ENCODE measurements around the gene GBA2.
A peak's percentile ranks its signal among the peaks of the same experiment; 100 is the strongest.

GBA2 gene

DNA sequence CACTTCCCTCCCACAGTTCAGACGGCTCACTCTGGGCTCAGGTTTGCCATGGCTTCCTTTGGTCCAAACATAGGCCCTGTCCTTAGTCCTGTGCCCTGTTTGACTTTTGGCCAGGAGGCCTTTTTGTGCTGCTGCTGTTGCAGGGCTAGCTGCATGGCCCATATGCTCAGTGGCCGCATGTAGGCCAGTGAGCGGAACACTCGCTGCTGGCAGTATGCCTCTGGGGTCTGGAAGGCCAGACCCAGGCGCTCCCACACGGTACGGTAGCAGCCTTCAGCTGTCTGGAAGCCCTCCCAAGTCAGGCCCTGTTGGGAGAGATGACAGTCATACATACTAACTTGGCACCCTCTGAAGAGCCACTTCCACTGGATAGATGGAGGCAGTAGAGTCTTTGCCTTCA lies 11.9 kb downstream of the GBA2 start:
- DNase-seq, result no peak

DNA sequence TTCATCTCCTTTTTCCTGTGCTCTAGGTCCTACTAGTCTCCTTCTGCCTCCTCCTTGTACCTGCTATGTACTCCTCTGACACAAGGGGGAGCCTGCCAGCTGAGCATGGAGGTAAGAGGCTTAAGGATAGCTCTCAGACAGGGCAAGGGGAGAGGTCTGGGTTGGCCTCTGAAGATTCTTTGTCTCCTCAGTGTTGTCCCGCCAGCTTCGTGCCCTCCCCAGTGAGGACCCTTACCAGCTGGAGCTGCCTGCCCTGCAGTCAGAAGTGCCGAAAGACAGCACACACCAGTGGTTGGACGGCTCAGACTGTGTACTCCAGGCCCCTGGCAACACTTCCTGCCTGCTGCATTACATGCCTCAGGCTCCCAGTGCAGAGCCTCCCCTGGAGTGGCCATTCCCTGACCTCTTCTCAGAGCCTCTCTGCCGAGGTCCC lies 12.8 kb downstream of the GBA2 start:
- peak; percentile 64 for DNase-seq

DNA sequence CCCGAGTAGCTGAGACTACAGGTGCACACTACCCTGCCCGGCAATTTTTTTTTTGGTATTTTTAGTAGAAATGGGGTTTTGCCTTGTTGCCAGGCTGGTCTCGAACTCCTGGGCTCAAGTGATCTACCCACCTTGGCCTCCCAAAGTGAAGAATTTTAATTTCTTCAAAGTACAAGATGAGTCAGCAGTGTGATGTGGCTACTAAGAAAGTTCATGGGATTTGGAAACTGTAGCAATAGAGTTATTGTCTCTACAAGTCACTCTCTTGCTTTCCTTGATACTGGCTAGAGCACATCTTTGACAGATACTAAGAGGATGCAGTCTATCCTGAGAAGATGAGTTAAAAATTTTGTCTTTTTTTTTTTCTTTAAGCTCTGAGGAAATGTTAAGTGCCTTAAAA lies 14.9 kb downstream of the GBA2 start:
- no peak for DNase-seq

DNA sequence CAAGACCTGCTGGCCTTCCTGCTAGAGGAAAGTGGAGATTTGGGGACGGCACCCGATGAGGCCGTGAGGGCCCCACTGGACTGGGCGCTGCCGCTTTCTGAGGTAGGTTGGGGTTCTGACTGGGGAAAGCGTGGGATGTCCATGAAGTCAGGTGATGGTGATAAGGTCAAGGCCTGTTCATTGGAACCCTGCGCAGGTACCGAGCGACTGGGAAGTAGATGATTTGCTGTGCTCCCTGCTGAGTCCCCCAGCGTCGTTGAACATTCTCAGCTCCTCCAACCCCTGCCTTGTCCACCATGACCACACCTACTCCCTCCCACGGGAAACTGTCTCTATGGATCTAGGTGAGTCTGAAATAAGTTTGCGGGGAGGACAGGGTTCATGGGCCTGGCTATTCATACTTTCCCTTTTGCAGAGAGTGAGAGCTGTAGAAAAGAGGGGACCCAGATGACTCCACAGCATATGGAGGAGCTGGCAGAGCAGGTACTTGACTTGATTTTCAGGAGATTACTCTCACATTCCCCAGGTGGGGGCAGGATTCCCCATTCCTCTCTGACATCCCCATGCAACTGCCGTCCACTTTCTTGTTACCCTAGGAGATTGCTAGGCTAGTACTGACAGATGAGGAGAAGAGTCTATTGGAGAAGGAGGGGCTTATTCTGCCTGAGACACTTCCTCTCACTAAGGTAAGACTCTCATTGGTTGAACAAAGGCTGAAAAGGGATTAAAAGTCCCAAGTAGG lies 16.1 kb downstream of the GBA2 start:
- DNase-seq, result no peak

DNA sequence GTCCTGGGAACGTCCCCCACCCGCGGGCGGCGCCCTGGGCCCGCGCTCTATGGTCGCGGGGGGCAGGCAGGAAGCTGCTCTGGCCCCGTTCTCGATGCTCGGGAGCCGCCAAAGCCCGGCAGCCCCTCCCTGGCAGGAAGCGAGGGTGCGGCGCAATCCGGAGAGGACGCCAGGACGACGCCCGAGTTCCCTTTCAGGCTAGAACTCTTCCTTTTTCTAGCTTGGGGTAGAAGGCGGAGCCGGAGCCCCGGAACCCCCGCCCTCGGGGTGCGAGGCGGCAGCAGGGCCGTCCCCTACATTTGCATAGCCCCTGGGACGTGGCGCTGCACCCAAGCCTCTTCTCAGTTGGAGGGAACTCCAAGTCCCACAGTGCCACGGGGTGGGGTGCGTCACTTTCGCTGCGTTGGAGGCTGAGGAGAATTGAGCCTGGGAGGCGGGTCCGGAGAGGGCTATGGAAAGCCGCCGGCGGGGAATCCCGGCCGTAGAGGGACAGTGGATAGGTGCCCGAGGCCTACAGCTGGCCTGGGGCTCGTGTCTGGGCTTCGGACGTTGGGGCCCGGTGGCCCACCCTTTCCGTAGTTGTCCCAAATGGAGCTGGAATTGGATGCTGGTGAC lies 16.7 kb downstream of the GBA2 start, which contains the start of the genes CREB3 and TLN1:
Gene CREB3, plus strand, starts transcription at position 482 of the 615 bp plus-strand sequence. Its CDS starts 107 bp downstream, at position 589.
Gene TLN1, minus strand, starts transcription at position 11 of the 615 bp plus-strand sequence. CDS start 6,501 bp downstream, outside the sequence.
- peak; percentile 94 to 95 for DNase-seq

DNA sequence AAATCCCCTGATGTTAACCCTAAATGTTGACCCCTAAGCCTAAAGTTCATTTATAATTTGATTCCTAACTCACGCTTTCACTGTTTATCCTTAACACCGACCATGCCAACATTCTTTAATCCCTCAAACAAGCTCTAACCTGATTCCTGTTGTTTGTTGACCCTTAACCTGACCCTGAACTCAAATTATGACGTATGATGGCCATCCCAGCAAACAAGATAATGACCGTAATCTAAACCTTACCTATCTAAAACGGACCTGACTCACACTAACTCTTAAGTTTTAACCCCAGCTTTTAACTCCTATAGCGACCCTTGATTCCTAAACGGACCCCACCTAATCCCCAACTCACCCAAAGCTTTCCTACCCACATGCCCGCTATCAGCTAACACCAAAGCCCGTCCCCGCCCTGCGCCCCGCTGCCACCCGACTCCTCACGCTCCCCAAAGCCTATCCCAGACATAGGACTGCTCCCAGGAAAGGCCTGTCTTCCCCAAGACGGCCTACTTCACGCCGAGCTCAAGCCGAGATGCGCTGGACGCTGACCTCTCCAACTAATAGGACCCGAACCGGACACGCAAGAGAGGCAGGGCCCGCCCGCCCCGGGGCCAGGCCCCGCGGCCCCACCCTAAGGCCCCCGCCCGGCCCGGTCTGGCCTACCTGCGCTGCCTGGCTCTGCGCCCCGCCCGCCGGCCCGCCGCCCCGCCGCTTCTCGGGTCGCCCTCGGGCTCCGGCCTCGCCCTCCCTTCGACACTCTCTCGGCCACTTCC lies 17.4 kb downstream of the GBA2 start:
- DNase-seq, result peak; percentile 9 to 28

DNA sequence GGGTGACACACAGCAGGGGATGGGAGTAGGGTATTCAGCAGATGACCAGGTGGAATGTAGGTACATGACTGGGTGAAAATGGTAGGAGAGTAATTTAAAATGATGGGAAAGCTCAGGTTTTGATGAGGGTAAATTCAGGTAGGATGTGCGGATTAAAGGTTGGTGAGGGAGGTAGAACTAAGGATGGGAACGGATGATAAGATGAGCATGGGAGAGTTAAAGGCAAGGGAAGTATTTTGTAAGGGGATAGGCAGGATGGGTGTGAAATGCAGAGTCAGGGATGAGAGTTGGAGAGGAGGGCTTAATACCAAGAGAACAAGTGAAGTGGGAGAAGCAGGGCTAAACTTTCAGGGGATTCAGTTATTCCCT lies 18.6 kb downstream of the GBA2 start:
- DNase-seq, result no peak

DNA sequence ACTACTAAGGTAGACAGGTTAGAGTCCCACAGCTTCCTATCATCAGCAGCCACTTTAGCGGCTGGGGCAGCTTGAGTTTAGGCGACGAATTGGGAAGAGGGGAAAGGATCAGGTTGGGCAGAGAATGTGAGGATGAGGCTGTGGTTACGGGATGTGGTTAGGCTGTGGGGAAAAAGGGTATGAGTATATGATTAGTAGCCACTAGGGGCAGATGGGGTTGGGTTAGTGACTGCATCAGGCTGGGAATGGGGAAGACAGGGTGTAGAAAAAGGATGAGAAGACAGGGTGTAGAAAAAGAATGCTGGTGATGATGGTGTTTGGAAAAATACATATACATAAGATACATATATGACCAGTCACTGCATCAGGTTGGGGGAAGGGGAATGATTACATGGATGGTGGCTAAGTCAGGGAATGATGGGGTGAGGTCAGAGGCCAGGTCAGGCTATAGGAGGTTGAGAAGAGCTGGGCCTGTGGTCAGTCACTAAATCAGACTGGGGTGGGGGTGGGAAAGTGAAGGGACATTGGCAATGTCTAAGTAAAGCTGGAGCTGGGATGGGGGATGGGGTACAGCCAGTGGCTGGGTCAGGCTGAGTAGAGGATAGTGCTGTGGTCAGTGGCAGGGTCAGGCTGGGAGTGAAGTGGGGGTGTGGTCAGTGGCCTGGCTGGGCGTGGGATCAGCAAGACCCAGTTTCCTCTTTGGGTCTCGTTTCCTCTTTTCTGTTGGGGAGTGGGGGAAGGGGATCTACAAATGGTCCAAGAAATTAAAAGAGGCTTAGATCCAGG lies 19.1 kb downstream of the GBA2 start:
- DNase-seq, result no peak

DNA sequence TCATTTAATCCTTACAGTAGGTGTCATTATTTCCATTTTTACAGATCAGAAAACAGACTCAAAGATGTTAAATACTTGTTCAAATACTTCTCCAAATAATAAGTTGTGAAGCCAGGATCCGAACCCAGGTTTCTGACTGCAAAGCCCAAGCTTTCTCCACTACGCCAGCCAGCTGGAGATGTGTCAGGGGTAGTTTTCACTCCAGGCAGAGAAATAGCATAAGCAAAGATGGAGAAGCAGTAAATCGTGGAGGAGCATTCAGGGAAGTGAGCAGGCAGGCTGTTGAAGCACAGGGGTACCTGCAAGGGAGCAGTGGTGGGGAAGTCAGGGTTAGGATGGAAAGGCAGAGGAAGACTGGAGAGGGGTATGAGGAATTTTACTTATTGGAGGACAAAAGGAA lies 19.9 kb downstream of the GBA2 start:
- no peak for DNase-seq

DNA sequence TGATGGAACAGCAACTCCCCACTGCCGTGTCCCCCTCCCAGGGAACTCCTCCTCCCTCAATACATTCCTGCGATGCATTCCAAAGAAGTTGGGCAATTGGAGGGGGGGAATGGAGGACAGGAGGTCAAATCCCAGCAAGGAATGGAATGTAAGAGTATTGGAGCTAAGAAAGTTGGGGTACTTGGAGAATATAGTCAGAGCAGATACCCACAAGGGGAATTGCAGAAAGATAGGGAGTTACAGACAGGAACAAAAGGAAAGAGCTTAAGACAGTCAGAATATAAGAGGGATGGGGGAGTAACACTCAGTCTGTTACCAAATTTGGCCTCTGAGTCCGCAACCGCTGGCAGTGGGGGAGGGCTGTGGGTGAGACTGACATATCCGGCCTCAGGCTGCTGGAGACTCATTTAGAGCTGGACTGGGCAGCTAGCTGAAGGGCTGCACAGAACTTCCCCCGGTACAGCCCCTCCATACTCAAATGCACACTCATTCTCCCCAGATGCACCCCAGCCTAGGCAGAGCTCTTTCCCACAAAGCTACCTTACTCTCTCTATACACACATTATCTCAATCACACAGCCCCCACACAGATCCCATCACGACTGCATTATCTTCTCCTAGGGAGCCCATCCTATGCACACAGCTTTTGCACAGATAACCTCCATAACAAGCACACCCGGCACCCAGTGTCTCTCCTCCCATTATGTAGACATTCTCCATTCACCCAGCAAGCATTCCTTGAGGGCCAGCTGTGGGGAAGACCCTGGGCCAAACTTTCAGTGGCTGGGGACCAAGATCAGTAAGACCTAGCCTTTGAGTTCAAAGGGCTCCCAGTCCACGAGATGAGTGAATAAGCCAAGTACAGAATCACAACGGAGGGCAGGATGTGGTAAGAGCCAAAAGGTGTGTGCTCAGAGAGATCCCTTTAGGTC lies 20.7 kb downstream of the GBA2 start:
- DNase-seq, result no peak

DNA sequence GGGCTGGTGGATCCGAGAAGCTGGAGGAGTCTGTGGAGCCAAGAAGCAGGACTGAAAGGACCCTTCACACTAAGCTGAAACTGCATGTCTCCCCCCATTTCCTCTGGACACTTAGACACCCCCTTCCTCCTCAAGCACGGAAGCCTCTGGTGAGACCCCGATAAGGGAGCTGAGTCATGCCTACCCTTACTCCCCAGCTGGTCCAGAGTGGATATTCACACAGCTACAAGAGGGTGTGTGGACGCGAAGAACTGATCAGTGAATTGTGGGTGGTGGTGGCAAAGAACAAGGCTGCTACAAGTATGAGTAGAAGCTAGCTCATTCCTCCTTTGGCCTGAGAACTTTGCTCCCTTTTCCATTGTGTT lies 21.4 kb downstream of the GBA2 start:
- no peak for DNase-seq

DNA sequence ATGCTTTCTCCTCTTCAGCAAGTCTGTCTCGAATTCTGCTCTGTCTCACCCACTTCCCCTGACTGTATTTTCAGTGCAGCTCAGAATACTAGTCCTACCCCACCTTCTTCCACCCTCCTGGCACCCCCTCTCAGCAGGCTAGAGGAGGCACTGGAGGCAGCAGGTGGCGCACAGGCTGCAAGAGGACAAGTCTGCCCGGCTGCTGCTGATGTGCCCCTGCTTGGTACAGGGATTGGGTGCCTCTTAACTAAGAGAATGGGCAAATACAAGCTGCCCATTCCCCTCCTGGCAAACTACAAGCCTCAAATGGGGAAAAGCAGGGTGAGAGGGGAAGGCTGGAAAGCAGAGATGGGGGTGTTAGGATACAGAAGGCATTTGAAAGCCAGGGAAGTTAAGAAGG lies 22.1 kb downstream of the GBA2 start:
- DNase-seq, result peak; percentile 18 to 19

DNA sequence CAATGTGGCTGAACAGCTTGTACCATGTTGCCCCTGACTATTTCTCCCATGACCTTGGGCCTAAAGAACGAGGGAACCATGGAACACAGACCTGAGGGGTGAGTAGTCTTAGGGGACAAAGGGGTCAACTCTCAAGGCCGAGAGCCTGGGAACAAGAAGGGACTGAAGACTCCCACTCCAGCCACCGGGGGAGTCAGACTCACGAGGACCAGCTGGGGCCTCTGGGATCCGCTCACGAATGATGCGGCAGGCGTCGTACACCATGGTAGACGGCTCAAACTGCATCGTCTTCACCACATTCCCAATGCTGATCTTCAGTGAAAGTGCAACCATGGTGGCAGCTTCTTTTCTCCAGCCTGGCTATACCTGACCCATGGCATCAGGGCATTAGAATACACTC lies 23.7 kb downstream of the GBA2 start:
- no peak for DNase-seq

DNA sequence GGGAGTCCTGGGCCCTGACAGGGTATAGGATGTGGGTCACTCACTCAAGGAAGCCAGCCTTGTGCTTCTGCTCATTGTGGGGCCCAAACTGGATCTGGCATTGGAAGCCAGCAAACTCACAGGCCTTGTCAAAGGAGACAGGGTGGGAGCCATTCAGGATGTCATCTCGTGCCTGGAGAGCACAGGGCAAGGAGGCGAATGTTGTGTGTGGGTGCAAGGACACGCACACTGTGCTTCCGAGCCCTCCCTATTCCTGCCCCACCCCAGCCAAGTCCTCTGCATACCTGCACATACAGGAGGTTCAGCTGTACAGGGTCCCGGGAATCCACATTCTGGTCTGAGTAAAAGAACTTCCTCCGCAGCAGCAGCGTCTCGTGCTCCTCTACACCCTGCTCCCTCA lies 25.1 kb downstream of the GBA2 start:
- no peak for DNase-seq

DNA sequence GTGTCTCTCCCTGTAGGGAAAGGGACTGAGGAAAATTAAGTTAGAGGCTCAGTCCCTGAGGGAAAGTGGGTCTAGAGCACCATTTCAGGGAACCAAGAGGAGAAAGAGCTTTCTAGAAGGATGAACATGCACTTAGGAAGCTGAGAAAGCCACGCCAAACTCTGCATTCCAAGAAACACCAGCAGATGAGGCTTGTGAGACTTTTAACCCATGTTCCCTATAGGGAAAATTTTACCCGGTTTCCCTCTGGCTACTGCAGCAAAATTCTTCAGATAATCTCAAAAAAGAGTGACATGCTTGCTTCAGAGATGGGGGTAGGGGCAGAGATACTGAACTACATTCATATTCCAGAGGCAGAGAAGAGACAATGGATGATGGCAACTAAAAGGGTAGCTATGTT lies 25.6 kb downstream of the GBA2 start:
- no peak for DNase-seq

DNA sequence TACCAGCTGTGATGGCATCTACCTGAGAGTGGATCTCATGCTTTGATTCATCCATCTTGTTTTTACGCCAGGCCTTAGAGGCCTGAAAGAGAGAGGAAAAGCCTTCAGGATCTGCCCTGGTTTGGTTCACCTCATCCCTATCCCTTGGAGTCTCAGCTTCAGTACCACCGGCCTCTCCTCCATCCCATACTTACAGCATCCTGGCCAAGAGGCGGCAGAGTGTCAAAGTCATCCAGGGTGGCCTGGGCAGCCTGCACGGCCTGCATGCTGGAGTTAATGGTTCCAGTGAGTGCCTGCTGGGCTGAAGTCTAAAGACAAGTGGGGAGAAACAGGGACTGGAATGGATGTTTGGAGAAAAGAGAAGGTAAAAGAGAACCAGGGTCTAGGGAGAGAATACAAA lies 29.5 kb downstream of the GBA2 start:
- DNase-seq, result no peak

DNA sequence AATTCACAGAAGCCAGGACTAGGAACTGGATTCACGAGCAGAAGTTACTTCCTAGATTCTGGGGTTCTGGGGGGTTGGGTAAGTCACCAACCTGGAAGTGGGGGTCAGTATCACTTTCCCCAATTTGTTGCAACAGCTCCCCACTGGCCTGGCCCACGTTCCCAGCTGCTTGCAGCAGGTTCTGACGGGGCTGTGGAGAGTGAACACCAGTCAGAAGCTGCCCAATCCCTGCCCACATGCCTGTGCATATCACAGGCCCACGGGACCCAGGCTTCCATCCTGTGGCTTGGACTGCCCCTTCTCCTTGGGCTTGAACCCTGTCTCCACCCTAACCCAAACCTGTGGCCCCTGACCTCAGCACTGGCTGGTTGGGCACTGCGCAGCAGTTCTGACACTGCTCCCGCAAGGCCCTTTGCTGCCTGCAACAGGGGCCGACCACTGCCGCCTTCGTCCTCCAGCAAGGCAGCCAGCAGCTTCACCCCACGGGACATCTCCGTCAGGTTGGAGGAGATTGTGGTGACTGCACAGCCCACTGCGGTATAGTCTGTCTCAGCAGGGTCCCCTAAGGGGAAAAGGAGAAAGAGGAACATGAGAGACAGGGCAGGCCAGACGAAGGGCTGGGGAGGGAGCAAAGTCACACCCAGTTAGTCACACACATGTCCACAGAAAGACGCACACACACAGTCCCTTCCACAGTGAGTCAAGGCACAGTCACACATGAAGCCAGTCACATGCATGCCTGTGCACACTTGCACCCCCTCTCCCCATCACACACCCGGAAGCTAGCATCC lies 30.1 kb downstream of the GBA2 start:
- no peak for DNase-seq

DNA sequence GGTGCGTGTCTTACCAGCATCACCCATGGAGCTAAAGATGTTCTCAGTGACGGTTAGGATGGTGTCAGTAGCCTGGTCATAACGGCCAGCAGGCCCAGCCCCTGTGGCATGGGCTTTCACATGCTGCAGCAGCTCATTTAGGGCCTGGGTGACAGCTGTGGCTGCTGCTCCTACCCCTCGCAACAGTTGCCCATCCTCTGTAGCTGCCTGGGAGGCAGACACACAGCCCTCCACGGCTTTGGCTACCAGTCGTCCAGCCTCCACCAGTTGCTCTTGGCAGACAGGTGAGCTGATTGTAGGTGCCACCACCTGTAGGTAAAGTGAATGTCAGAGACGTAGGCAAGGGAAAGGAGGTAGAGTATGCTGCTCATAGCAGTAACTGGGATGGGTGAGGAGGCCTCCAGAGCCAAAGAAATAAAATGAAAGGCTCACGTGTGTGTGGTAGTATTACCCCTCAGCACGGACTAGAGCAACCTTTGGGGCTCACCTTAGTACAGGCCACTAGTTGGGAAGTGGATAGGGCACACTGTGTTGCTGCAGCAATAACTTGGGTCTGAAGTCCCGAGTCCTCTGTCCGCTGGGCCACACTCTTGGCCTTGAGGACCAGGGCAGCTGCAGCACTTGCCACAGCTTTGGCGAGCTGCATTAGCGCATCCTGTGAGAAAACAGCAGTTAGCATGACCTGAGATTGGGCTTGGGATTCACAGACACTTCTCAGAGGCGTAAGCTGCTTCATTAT lies 31.7 kb downstream of the GBA2 start:
- no peak for DNase-seq

DNA sequence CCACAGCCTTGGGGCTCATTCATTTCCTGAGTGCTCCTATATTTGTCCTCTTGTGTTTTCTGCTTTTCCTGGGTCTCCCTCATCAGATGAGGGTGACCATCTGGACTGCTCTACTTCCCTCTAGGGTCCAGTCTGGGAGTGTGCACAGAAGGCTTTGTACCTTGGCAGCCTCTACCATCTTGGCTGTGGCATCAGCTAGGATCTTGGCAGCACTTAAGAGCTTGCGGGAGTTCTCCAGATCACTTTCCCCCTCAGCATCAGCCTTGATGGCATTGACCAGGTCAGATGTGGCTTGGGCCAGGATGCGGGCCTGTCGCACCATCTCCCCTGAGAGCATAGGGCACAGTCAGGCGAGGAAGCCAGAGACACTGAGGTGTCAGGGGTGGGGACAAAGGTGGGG lies 32.8 kb downstream of the GBA2 start:
- no peak for DNase-seq

DNA sequence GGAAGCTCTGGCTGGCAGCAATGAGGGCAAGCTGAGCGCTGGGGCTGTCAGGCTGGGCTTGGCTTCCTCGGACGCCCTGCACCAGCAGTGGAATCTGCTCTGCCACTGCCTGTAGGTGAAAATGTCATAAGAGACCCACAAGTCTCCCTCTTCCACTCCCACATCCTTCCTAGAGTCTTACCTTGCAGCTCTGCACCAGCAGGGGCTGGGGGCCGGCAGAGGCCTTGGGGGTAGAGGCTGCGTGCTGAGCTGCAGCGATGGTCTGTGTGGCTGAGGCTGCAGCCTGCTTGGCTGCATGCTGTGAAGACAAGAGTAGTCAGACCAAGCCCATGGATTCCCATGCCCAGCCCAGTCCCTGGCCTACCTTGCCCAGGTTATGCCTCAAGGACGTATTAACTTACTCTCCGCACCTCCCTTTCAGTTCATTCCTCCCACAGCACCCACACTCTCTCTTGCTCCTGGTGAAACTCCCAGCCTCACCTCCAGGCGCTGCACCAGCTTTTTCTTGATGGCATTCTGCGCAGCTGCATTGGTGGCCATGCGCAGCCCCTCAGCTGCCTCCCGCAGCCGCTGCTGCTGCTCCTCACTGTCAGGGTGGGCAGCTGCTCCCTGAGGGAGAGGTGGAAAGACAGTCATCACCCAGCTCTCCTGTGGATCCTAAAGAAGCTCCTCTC lies 34.3 kb downstream of the GBA2 start:
- no peak for DNase-seq

Data from activated CD4-positive, alpha-beta T cell treated with anti-CD3 and anti-CD28 coated beads, Interleukin-2, amount 50 U/mL, for 4 hours (primary cell).